ENCODE measurements around the gene TEX11.
A peak's percentile ranks its signal among the peaks of the same experiment; 100 is the strongest.
"Not testable (repeated sequence)": the region's sequence is repeated elsewhere in the genome, so short reads cannot be mapped to it uniquely, and the experiment has no call there.

The TEX11 gene

DNA sequence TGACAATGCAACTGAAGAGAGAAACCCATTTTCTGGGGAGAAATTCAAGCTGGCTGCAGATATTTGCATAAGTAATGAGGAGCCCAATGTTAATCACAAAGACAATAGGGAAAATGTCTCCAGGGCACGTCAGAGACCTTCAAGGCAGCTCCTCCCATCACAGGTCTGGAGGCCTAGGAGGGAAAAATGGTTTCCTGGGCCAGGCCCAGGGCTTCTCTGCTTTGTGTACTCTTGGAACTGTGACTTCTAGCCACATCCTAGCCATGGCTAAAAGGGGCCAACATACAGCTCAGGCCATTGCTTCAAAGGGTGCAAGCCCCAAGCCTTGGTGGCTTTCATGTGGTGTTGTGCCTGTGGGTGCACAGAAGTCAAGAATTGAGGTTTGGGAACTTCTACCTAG is 321.4 kb downstream of the TEX11 start:
- DNase-seq: not testable (repeated sequence)

GRCh38 chrX:70577442-70577841 is 331.1 kb downstream of the TEX11 start:
- DNase-seq: no peak

- not testable (repeated sequence) for DNase-seq
Observed at GRCh38 chrX:70569922-70570576, 338.5 kb downstream of the TEX11 start.

- DNase-seq: no peak
Observed at GRCh38 chrX:70554948-70555347, 353.6 kb downstream of the TEX11 start.

GRCh38 chrX:70554523-70554922 is 354.0 kb downstream of the TEX11 start:
- no peak for DNase-seq

DNA sequence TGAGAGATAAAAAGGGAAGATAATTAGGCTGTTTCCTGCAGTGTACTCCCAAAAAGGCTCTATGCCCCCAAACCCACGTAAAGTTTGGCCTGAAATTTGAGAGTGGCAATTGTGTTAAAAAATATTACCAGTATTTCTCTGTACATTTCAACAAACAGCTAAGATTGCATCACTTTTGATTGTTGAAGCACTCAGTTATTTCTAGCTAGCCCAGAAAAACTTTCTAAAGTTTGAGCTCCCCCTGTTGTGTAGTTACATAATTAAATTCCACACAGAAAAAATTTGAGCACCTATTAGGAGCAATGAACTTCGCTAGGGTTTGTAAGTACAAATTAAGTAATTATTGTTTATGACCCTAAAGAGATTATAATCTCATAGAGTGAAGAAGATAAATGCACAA is 354.4 kb downstream of the TEX11 start:
- peak; percentile 53 for DNase-seq

DNA sequence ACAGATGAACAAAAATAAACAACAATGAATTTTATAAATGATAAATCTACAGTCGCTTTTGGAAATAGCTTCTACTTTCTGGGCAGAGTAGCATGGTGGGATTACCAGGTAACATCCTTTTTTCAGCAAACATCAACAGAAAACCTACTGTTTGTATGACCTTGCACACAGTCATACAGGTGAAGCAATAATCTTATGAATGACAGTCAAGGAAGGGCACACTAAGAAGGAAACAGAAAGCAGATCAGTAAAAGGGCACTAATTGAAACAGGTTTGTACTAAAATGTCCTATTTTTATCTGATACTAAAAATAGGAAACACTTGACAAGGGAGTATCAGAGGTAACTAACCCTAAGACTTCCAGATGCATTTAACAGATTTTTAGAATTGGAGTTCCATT is 355.0 kb downstream of the TEX11 start:
- no peak for DNase-seq

DNA sequence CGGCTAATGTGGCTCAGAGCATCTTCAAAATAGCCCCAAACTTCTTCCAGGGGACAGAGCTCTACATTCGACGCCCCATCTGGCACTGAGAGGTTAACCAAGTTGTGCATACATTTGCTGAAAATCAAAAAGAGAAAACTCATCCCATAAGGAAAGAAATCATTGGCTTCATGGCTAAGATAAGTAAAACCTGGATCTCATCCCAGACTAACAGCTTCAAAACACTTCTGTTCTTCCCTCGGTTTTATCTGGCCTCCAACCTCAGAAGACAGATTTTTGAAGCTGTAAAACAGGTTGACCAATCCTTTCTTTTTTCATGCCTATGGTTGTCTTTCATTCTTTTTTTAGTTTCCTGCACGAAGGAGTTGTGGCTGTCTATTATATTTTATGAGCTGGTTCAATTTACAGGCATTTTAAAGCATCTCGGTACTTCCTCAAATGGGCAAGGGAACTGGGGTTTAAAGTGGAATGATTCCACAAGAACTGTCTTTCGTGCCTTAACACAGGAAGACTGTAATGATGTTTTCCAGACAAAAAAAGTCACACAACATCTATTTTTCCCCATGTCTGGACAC is 356.3 kb downstream of the TEX11 start:
- DNase-seq: no peak

DNA sequence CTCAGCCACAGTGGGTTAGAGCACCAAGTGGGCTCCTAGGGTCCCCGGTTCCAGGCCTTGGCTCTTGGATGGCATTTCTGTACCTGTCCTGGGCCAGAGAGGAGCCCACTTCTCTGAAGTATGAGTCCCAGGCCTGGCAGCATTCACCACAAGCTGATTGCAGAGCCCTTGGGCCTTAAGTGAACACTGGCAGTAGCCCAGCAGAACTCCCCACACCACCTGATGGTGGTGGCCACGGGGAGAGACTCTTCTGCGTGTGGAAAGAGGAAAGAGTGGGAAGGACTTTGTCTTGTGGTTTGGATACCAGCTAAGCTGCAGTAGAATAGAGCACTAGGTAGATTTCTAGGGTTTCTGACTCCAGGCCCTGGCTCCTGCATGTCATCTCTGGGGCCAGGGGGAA is 359.1 kb downstream of the TEX11 start:
- DNase-seq: no peak

DNA sequence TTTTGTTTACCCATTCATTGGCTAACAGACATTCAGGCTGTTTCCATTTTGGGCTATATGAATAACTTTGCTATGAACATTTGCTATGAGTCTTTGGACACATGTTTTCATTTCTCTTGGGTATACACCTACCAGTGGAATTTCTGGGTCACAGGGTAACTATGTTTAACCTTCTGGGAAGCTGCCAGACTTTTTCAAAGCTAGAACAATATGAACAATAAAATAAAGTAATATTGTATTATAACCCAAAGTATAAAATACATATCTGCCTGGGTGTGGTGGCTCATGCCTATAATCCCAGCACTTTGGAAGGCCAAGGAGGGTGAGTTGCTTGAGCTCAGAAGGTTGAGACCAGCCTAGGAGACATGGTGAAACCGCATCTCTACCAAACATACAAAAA is 373.3 kb downstream of the TEX11 start:
- DNase-seq: no peak

DNA sequence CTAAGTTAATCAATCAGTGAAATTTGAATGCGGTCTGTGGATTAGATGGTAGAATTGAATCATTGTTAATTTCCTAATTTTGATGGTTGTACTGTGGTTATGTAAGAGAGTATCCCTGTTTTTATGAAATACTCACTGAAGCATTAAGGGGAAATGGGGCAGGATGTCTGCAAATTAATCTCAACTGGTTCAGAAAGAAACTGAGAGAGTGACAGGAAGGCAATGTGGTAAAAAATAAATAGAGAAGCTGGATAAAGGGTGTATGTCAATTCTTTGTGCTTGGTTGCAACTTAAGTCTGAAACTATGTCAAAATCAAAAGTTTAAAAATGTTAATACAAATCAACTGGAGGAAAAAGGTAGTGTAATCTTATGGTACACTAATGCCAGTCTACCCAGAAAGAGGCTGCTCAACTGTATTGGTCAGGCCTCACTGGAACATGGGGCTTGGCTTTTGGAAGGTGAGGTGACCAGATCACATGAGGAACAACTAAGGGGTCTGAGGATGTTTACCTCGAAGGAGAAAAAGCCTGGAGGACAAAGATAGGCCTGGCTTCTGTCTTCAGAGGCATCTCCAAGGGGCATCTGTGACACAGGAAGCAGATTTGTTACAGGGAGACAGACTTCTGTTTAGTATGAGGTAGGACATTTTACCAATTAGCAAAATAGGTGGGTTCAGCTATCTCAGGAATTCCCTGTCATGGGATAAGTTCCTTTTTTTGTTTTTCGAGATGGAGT is 380.7 kb downstream of the TEX11 start:
- DNase-seq: no peak

GRCh38 chrX:70527053-70527452 is 381.5 kb downstream of the TEX11 start:
- peak; percentile 47 for DNase-seq

DNA sequence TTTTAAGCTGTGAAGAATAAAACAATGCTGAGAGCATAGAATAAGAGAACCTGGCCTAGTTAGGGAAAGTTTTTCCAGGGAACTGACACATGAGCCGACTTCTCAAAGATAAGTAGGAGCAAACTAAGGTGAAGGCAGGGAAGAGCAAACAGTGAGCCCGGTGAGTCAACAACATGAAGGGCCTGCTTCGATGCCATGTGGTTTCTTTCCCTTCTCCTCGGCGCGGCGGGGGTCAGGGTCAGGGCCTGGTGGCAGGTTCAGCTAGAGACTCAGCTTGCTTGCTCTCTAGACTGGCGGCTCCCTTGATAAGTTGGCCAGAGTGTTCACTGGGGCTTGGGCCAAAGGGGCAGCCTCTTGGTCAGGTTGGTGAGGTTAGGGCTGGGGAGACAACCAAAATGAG is 382.8 kb downstream of the TEX11 start:
- DNase-seq: peak; percentile 92

DNA sequence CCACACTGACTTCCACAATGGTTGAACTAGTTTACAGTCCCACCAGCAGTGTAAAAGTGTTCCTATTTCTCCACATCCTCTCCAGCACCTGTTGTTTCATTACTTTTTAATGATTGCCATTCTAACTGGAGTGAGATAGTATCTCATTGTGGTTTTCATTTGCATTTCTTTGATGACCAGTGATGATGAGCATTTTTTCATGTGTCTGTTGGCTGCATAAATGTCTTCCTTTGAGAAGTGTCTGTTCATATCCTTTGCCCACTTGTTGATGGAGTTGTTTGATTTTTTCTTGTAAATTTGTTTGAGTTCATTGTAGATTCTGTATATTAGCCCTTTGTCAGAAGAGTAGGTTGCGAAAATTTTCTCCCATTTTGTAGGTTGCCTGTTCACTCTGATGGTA is 392.8 kb downstream of the TEX11 start:
- DNase-seq: not testable (repeated sequence)

GRCh38 chrX:70515270-70515669 is 393.2 kb downstream of the TEX11 start:
- DNase-seq: not testable (repeated sequence)

GRCh38 chrX:70509078-70509477 is 399.4 kb downstream of the TEX11 start:
- peak; percentile 50 for DNase-seq

- peak; percentile 96 for DNase-seq
Observed at GRCh38 chrX:70508296-70508911, 400.1 kb downstream of the TEX11 start.

GRCh38 chrX:70505451-70505841 is 403.1 kb downstream of the TEX11 start:
- DNase-seq: no peak

- no peak for DNase-seq
Observed at GRCh38 chrX:70504772-70505450, 403.6 kb downstream of the TEX11 start.

GRCh38 chrX:70500826-70501225 is 407.7 kb downstream of the TEX11 start:
- no peak for DNase-seq

DNA sequence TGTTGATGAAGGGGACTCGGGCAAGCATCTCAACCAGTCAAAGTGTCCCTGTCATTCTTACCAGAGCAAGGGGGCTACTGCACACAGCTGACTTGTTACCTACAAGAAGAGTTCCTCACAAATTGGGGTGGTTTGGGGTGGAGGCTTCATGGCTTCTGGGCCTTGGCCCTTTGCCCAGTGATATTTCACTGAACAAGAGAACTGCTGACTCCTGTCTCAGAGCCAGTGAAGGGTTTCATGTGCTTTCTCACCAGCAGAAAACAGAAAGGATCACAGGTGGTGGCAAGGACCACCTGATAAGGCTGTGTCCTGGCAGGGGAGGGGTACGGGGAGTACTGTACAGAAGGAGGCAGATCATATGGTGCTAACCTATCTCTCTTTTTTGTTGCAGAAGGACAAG is 410.4 kb downstream of the TEX11 start:
- DNase-seq: no peak

DNA sequence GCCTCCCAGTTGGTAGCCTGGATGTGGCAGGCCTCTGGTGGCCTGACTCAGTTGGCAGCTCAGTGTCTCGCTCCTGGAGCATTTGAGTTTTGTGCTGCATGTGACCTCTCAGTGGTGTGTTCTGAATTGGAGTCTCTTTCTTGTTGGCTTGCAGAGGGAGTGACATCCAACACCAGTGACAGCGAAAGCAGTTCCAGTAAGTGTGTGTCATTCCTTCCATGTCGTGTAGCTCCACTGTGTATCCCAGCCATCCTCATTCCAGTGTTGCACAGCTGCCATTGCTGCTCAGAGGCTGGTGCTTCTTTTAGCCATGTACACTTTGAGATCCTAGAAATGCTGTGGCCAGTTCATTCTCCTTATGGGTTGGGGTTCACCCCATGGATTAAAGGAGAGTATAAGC is 411.5 kb downstream of the TEX11 start:
- DNase-seq: no peak

GRCh38 chrX:70496491-70496890 is 412.0 kb downstream of the TEX11 start:
- DNase-seq: no peak

Data from DMS53 (cell line).